Measurements from ENCODE around the gene DNA2. TPM values are rescaled to one million over a fixed set of nuclear protein-coding genes. Genes with fewer than 3 reads are reported as not detected.

DNA2 gene
- total and polyA plus RNA-seq, 2 of the 13 experiments (the other 11 are each of a cell fraction or from before 2014, with no cell fraction given): 4.8 to 27.3 TPM

DNA sequence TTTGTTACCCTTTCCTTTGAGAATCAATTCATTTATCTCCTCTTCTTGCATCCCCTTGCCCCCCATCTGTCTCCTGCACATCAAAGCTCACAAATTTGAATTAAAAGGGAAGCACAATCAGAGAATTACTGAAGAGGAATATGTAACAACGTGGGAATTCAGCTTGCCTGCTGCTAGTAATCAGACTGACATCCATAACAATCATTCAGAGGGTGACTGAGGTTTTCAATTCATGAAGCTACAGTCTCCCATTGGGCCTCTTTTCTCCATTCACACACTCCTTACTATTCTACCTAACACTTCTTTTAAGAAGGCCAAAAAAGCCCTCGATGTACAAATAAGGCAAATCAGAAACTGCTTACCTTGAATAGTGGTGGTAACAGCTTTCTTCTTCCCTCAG, 24.3 kb upstream of the DNA2 start:
- Histone ChIP-seq H3K36me3 (replicated peaks in 1 of 2; ENCODE audit: control insufficient read depth in 1 of 2, insufficient read depth in 2 of 2, low read length in 2 of 2) (peaks cover 2 to 25% of the 10 kb centered on the region in 2 experiments; a peak in 4 of 5 replicates), H3K9me3 (ENCODE audit: low read length) (no peaks in the 10 kb centered on the region), H3K4me3 (replicated peaks in 1 of 3; ENCODE audit: insufficient read depth in 1 of 3, low read depth in 2 of 3, low read length in 3 of 3) (no peak overlapping the region), H3K4me2 (ENCODE audit: low read depth, low read length) (no peak overlapping the region), H3K4me1 (ENCODE audit: insufficient read depth, low read length) (no peaks in the 10 kb centered on the region), H3K9ac (ENCODE audit: insufficient read depth, low read depth, low read length) (no peak overlapping the region), H3K27ac (ENCODE audit: extremely low read length, insufficient read depth, low read length) (no peak overlapping the region), H3K79me2 (ENCODE audit: insufficient read depth, low read length) (no peaks in the 10 kb centered on the region), H2AFZ (ENCODE audit: low read length) (no peak overlapping the region), H4K20me1 (ENCODE audit: insufficient read depth, low read length) (no peaks in the 10 kb centered on the region), H3K27me3 (ENCODE audit: control insufficient read depth in 1 of 2, insufficient read depth in 2 of 2, low read length in 2 of 2) (no peaks in the 10 kb centered on the region)
- CTCF ChIA-PET (ENCODE audit: low intra/inter-chr PET ratio, low total read pairs): no interaction called here
- in situ Hi-C loops (cut with HindIII; ENCODE audit: extremely low pct_ligation_motif_present, low pct_unique_long_range_greater_than_20kb): no loop called here
- 87% methylated on average over 2 of the region's 2 CpGs for whole genome bisulfite sequencing (ENCODE audit: low lambda C conversion rate)
- no TSS peak for BruUV-seq (replicated peaks)
- POLR2A ChIA-PET: no interaction called here
- no peak for FAIRE-seq
- no peak for DNase-seq (ENCODE audit: low spot score)
- intact Hi-C loops (cut with micrococcal nuclease; ENCODE audit: unreplicated experiment): no loop called here
- no peak for ATAC-seq
- TF ChIP-seq, protein P1, sequence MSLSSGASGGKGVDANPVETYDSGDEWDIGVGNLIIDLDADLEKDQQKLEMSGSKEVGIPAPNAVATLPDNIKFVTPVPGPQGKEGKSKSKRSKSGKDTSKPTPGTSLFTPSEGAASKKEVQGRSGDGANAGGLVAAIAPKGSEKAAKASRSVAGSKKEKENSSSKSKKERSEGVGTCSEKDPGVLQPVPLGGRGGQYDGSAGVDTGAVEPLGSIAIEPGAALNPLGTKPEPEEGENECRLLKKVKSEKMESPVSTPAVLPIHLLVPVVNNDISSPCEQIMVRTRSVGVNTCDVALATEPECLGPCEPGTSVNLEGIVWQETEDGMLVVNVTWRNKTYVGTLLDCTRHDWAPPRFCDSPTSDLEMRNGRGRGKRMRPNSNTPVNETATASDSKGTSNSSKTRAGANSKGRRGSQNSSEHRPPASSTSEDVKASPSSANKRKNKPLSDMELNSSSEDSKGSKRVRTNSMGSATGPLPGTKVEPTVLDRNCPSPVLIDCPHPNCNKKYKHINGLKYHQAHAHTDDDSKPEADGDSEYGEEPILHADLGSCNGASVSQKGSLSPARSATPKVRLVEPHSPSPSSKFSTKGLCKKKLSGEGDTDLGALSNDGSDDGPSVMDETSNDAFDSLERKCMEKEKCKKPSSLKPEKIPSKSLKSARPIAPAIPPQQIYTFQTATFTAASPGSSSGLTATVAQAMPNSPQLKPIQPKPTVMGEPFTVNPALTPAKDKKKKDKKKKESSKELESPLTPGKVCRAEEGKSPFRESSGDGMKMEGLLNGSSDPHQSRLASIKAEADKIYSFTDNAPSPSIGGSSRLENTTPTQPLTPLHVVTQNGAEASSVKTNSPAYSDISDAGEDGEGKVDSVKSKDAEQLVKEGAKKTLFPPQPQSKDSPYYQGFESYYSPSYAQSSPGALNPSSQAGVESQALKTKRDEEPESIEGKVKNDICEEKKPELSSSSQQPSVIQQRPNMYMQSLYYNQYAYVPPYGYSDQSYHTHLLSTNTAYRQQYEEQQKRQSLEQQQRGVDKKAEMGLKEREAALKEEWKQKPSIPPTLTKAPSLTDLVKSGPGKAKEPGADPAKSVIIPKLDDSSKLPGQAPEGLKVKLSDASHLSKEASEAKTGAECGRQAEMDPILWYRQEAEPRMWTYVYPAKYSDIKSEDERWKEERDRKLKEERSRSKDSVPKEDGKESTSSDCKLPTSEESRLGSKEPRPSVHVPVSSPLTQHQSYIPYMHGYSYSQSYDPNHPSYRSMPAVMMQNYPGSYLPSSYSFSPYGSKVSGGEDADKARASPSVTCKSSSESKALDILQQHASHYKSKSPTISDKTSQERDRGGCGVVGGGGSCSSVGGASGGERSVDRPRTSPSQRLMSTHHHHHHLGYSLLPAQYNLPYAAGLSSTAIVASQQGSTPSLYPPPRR (CRISPR knock-in tag; IDR thresholded peaks at IDR 0.05; ENCODE audit: borderline replicate concordance): no peak
- TF ChIP-seq ZFAT (CRISPR knock-in tag; conservative IDR thresholded peaks at IDR 0.05) (no peak), ZNF547 (CRISPR knock-in tag; IDR thresholded peaks at IDR 0.05) (no peak), GATAD2A (CRISPR knock-in tag; IDR thresholded peaks at IDR 0.05) (no peak), CEBPB (IDR thresholded peaks at IDR 0.05; ENCODE audit: borderline replicate concordance, low read depth, low read length) (no peak), ZNF713 (CRISPR knock-in tag; IDR thresholded peaks at IDR 0.05) (no peak), ZNF235 (CRISPR knock-in tag; IDR thresholded peaks at IDR 0.05; ENCODE audit: borderline replicate concordance) (no peak), ZNF749 (CRISPR knock-in tag; IDR thresholded peaks at IDR 0.05; ENCODE audit: borderline replicate concordance) (no peak), MTA1 (CRISPR knock-in tag; IDR thresholded peaks at IDR 0.05; ENCODE audit: borderline replicate concordance) (no peak), ZSCAN12 (CRISPR knock-in tag; IDR thresholded peaks at IDR 0.05) (no peak), SRF (IDR thresholded peaks at IDR 0.05; ENCODE audit: low read depth, low read length) (no peak), AGO1 (IDR thresholded peaks at IDR 0.05; ENCODE audit: low read depth, low read length, poor library complexity, severe bottlenecking) (no peak), MAZ (IDR thresholded peaks at IDR 0.05; ENCODE audit: borderline replicate concordance, low read depth, low read length) (no peak), MAZ (CRISPR knock-in tag; IDR thresholded peaks at IDR 0.05; ENCODE audit: low read depth) (no peak), GABPA (IDR thresholded peaks at IDR 0.05; ENCODE audit: low read depth, low read length) (no peak), GABPA (CRISPR knock-in tag; IDR thresholded peaks at IDR 0.05; ENCODE audit: low read depth) (no peak), ARNT (IDR thresholded peaks at IDR 0.05) (no peak)
- TF ChIP-seq, protein P2, sequence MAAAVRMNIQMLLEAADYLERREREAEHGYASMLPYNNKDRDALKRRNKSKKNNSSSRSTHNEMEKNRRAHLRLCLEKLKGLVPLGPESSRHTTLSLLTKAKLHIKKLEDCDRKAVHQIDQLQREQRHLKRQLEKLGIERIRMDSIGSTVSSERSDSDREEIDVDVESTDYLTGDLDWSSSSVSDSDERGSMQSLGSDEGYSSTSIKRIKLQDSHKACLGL (CRISPR knock-in tag; IDR thresholded peaks at IDR 0.05): no peak
- TF ChIP-seq, protein P3, sequence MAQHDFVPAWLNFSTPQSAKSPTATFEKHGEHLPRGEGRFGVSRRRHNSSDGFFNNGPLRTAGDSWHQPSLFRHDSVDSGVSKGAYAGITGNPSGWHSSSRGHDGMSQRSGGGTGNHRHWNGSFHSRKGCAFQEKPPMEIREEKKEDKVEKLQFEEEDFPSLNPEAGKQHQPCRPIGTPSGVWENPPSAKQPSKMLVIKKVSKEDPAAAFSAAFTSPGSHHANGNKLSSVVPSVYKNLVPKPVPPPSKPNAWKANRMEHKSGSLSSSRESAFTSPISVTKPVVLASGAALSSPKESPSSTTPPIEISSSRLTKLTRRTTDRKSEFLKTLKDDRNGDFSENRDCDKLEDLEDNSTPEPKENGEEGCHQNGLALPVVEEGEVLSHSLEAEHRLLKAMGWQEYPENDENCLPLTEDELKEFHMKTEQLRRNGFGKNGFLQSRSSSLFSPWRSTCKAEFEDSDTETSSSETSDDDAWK (CRISPR knock-in tag; IDR thresholded peaks at IDR 0.05): no peak

Measured in HepG2 (cell line).